Choroid plexus epithelial cell (primary cell): ENCODE data around the gene LSMEM2.

Experiments
- DNase-seq: peaks from one replicate; pipeline ENCODE4 v3.0.0-alpha.2; 2010; ENCODE audit warnings: low read depth
- H3K4me3 ChIP-seq: 2 replicates; pipeline ENCODE4 v1.5.1; 2011; ENCODE audit warnings: low read depth, mild to moderate bottlenecking, control low read depth, low read length, moderate library complexity
- TF ChIP-seq, protein P1 (sequence below): conservative IDR thresholded peaks from 2 replicates; pipeline ENCODE4 v1.5.1; 2011; ENCODE audit warnings: low read depth, mild to moderate bottlenecking, control low read depth, inconsistent platforms, low read length, moderate library complexity

LSMEM2 gene

DNA sequence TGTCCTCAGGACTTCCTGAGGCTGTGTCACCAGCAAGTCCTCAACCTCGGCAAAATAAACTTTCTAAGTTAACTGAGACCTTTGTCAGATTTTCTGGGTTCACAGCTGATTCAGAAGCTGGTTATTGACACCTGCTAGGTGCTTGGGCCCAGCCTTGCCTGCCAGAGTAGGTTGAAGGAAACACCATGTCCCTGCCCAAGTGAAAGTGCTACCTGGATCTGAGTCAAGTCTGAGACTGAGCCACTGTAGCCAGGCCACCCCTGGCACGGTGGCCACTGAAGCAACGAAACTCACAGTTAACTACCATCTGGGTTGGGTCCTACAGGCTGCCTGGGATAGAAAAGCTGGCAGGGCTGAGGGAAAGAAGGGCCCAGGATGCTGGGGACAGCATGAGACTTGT is 35.5 kb downstream of the LSMEM2 start:
- no peak overlapping the region for H3K4me3 ChIP-seq
- TF ChIP-seq, protein P1, sequence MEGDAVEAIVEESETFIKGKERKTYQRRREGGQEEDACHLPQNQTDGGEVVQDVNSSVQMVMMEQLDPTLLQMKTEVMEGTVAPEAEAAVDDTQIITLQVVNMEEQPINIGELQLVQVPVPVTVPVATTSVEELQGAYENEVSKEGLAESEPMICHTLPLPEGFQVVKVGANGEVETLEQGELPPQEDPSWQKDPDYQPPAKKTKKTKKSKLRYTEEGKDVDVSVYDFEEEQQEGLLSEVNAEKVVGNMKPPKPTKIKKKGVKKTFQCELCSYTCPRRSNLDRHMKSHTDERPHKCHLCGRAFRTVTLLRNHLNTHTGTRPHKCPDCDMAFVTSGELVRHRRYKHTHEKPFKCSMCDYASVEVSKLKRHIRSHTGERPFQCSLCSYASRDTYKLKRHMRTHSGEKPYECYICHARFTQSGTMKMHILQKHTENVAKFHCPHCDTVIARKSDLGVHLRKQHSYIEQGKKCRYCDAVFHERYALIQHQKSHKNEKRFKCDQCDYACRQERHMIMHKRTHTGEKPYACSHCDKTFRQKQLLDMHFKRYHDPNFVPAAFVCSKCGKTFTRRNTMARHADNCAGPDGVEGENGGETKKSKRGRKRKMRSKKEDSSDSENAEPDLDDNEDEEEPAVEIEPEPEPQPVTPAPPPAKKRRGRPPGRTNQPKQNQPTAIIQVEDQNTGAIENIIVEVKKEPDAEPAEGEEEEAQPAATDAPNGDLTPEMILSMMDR, result no peak

DNA sequence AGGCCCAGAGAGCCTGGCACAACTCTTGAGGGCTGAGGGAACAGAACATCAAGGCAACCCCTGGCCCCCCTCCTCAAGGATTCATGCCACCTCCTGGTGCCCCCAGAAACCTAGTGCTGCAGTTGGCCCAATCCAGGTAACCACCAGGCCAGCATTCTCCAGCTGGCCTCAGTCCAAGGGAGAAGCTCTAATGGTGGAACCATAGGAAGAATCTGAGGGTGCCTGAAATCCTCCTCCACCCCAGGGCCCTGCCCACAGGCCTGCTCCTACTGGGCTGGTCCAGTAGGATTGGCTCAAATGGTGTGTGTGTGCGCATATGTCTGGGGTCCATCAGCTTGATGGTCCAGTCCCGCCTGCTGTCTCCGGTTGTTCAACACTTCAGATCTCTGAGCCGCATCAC is 35.9 kb downstream of the LSMEM2 start:
- no peak overlapping the region for H3K4me3 ChIP-seq
- TF ChIP-seq, protein P1, result no peak
- no peak for DNase-seq

More for the DNA sequence above, 35.5 kb downstream of the LSMEM2 start:
- no peak for DNase-seq

DNA sequence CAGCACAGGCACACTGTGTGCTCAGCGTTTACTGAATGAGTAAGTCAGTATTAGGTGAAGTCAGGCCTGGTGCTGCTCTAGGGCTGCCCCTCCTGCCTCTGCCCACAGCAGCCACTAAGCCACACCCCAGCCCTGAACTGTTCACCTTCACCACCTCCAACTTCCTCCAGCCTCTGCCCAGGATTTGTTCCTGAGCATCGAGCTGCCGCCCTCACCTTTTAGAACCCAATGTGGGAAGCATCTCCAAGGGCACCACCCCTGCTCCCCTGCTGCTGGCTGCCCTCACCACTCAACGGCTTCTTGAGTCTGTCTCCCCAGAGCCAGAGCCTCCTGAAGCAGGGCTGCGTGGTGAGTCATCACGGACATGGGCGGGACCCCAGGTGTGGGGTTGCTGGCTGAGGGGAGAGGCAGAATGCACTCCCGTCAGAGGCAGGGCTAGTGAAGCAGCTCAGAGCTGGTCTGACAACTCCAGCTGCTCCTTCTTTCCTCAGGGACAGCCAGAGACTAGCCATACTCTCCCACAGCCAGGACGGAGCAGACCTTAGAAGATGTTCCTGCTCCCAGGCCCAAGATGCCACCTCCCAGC is 37.9 kb downstream of the LSMEM2 start:
- DNase-seq, result peak; percentile 51
- H3K4me3 ChIP-seq, result no peak overlapping the region
- TF ChIP-seq, protein P1, result no peak

DNA sequence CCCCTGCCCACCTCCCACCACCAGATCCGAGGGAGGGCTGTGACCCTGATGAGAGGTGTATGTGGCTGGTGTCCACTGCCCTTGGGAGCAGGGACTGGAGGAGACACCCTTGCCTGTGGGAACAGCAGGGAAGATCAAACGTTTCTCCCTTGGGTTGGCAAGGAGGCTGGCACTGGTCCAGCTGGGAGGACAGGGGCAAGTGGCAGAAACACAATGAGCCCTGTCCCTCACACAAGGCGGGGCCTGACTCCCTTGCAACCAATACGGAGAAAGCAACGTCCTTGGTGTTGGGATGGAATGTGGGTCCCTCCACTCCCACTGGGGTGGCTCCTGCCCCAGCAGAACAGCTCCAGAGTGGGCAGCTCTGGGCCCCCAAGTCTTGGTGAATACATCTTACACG is 38.4 kb downstream of the LSMEM2 start:
- no peak overlapping the region for H3K4me3 ChIP-seq
- DNase-seq, result no peak
- TF ChIP-seq, protein P1, result no peak

DNA sequence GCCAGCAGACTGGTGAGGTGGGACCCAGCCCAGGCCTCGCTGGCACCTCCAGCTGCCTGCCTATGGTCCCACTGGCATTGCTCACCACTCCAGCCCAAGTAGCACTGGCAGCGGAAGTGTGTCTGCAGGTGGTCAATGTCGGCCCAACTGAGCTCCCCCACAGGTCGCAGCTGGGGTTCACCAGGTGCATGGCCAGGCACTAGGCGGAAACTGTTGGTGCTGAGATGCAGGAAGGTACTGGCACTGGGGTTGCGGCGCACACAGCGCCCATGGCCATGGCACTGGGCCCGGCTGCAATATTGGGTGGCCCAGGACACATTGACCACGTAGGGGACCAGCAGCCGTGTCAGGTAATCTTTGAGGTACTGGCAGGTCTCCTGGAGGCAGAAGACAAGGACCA is 39.3 kb downstream of the LSMEM2 start:
- TF ChIP-seq, protein P1, result no peak
- H3K4me3 ChIP-seq, result no peak overlapping the region
- DNase-seq, result no peak

DNA sequence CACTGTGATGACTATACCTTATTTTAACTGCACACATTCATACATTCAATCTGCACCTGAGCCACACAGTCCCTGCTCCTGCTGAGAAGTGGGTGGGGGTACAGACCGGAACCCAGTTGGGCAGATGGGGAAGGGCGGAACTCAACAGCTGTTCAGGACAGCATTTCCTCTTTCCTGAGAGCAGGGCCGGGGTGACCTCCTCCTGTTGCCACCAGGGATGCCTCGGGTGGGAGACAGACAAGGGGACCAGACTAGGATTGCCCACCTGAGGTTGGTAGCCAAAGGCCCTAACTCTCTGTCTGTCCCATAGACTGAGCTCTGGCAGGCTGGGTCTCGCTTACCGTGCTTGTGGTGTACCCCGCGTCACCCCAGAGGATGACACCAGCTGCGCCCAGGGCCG is 39.7 kb downstream of the LSMEM2 start:
- H3K4me3 ChIP-seq, result no peak overlapping the region
- DNase-seq, result no peak
- TF ChIP-seq, protein P1, result no peak

DNA sequence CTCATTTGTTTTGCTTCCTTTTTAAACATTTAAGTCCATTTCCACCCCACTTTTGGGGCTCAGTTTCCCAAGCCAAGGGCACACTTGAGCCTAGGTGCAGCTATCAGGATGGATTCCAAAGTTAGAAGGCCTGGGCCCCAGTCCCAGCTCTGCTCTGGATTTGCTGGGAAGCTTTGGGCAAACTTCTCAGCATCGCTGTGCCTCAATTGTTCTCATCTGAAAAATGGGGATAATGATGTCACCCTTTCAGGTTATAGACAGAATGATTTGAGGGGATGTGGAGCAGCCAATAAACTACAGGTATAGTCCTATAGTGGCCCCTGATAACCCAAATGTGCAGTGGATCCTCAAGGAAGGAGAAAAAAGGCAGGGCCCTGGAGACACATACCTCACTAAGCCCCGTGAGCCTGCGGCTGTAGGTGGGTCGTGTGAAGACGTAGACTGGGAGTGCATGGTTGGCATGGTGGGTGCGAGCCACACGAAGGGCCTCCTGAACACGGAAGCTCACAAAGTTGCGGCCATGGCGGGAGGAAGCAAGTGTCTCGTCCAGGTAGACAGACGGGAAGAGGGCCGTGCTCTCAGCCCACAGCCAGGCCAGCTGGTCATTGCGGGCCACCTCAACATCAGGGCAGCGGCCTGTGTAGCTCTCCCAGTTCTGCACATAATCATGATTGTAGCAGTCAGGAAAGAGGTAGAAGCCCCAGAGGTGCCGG is 40.5 kb downstream of the LSMEM2 start:
- DNase-seq, result no peak
- TF ChIP-seq, protein P1, result no peak
- H3K4me3 ChIP-seq, result no peak overlapping the region
